ENCODE data around the gene SURF1. TPM values are rescaled to one million over a fixed set of nuclear protein-coding genes. Genes with fewer than 3 reads are reported as not detected.
"Not testable (repeated sequence)": the region's sequence is repeated elsewhere in the genome, so short reads cannot be mapped to it uniquely, and the experiment has no call there.

The SURF1 gene
- polyA plus RNA-seq, 1 experiment: 46.1 TPM

- H3K27me3 ChIP-seq (ENCODE audit: control insufficient read depth, insufficient read depth, low read length); POLR2A ChIA-PET; DNase-seq (ENCODE audit: low read depth); H3K4me3 ChIP-seq (ENCODE audit: low read depth, low read length): not testable (repeated sequence)
- CTCF ChIA-PET: interaction anchor here (0.7 to 2.8 kb wide), 6 partner anchors 13 to 149 kb away, joined by 3 to 16 read pairs (median 4); no protein-coding TSS in a partner anchor
- TF ChIP-seq, protein P1, sequence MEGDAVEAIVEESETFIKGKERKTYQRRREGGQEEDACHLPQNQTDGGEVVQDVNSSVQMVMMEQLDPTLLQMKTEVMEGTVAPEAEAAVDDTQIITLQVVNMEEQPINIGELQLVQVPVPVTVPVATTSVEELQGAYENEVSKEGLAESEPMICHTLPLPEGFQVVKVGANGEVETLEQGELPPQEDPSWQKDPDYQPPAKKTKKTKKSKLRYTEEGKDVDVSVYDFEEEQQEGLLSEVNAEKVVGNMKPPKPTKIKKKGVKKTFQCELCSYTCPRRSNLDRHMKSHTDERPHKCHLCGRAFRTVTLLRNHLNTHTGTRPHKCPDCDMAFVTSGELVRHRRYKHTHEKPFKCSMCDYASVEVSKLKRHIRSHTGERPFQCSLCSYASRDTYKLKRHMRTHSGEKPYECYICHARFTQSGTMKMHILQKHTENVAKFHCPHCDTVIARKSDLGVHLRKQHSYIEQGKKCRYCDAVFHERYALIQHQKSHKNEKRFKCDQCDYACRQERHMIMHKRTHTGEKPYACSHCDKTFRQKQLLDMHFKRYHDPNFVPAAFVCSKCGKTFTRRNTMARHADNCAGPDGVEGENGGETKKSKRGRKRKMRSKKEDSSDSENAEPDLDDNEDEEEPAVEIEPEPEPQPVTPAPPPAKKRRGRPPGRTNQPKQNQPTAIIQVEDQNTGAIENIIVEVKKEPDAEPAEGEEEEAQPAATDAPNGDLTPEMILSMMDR (IDR thresholded peaks at IDR 0.05; ENCODE audit: insufficient read depth, low read depth, low read length): peak; percentile 61
- H3K36me3 ChIP-seq (ENCODE audit: control insufficient read depth, insufficient read depth, low read length): peaks cover 32% of the 10 kb centered on the region
Observed at GRCh38 chr9:133329306-133330156, 26.8 kb downstream of the SURF1 start.

DNA sequence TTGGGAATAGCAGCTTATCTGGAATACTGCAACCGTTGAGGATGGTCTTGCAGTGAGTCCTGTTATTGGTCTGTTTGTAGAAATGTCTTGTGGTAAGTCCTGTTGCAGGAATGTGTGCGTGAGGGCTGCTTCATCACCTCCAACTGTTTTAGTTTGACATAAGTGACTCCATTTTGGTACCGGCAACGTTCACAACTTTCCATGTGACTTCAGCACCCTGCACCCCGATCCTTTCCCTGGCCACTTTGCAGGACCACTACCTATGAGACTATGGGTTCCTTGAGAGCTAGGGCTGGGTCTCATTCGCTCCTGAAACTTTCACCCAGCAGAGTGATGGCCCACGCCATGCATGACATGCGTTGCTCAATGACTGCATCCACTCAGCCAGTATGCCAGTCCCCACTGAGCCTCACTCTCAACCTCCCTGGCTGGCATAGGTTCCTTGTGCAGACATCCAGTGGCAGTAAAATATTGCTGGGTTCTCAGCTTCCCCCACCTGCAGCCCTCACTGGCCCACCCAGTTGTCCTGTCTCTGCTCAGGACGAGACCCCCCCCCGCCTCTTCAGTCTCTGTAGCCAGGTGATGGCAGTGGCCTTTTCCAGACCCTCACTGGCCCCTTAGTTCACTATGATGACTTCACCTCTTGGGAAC is 28.3 kb downstream of the SURF1 start:
- H3K27me3 ChIP-seq (ENCODE audit: control insufficient read depth, insufficient read depth, low read length): no peaks in the 10 kb centered on the region
- ChIA-PET POLR2A (no interaction called here), CTCF (interaction anchor here (0.6 kb wide), 1 partner anchor 29 kb away, joined by 3 read pairs; no protein-coding TSS in a partner anchor)
- TF ChIP-seq, protein P1 (IDR thresholded peaks at IDR 0.05; ENCODE audit: insufficient read depth, low read depth, low read length): no peak
- H3K36me3 ChIP-seq (ENCODE audit: control insufficient read depth, insufficient read depth, low read length): peaks cover 19% of the 10 kb centered on the region
- no peak for DNase-seq (ENCODE audit: low read depth)
- no peak overlapping the region for H3K4me3 ChIP-seq (ENCODE audit: low read depth, low read length)

DNA sequence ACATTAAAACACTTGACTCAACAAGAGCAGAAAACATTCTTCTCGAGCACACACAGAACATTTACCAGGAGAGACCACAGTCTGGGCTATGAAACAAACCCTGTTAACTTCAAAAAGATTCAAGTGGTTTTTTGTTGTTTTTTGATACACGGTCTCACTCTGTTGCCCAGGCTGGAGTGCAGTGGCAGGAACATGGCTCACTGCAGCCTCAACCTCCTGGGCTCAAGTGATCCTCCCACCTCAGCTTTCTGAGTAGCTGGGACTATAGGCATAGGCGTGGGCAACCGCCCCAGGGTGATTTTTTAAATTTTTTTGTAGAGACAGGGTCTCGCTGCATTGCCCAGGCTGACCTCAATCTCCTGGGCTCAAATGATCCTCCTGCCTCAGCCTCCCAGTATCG is 29.3 kb downstream of the SURF1 start:
- H3K36me3 ChIP-seq (ENCODE audit: control insufficient read depth, insufficient read depth, low read length): peaks cover 11% of the 10 kb centered on the region
- POLR2A ChIA-PET; H3K4me3 ChIP-seq (ENCODE audit: low read depth, low read length); CTCF ChIA-PET; DNase-seq (ENCODE audit: low read depth); H3K27me3 ChIP-seq (ENCODE audit: control insufficient read depth, insufficient read depth, low read length): not testable (repeated sequence)

DNA sequence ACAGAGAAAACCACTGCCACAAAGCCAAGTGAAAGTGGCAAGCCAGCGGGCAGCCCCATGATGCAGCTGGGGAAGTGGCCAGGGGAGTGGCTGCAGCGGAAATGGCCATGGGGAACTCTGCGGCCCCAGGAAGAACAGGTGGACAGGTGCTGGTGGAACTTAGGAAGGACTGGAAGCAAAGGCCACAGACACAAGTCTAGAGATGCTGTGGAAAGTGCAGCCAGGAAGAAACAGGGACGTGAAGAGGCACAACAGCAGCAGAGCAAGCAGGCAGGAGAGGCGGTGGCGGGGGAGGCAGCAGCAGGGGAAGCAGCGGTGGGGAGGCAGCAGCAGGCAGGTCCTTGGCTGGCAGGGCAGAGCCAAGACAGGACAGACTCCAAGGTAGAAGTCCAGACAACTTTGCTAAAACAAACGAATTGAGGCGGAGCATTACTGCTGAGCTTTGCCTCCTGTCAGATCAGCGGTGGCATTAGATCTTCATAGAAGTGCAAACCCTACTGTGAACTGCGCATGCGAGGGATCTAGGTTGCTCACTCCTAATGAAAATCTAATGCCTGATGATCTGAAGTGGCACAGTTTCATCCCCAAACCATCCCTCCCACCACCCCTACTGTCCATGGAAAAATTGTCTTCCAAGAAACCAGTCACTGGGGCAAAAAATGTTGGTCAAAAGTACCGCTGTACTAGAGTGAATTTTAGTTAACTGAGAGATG is 32.1 kb downstream of the SURF1 start:
- CTCF ChIA-PET: no interaction called here
- TF ChIP-seq, protein P1 (IDR thresholded peaks at IDR 0.05; ENCODE audit: insufficient read depth, low read depth, low read length): no peak
- H3K36me3 ChIP-seq (ENCODE audit: control insufficient read depth, insufficient read depth, low read length): no peaks in the 10 kb centered on the region
- no peak overlapping the region for H3K4me3 ChIP-seq (ENCODE audit: low read depth, low read length)
- DNase-seq (ENCODE audit: low read depth): no peak
- POLR2A ChIA-PET: no interaction called here
- no peaks in the 10 kb centered on the region for H3K27me3 ChIP-seq (ENCODE audit: control insufficient read depth, insufficient read depth, low read length)

DNA sequence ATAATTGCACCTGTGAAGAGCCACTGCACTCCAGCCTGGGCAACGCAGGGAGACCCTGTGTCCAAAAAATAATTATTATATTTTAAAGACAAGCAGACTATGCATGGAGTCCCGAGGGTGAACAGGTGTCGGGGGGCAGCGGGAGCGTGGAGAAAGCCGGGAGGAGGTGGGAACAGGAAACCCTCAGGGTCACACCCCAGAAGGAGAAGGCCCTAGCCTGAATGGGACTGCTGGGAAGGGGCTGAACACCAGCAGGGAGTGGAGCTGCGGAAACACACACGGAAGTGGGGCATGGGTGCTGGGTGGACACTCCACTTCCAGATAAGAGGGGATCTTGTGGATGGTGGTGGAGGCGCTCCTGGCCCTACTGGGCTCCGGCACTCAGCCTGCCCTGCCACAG is 33.1 kb downstream of the SURF1 start:
- H3K36me3 ChIP-seq (ENCODE audit: control insufficient read depth, insufficient read depth, low read length): no peaks in the 10 kb centered on the region
- no peak overlapping the region for H3K4me3 ChIP-seq (ENCODE audit: low read depth, low read length)
- TF ChIP-seq, protein P1 (IDR thresholded peaks at IDR 0.05; ENCODE audit: insufficient read depth, low read depth, low read length): no peak
- DNase-seq (ENCODE audit: low read depth): no peak
- H3K27me3 ChIP-seq (ENCODE audit: control insufficient read depth, insufficient read depth, low read length): no peaks in the 10 kb centered on the region
- CTCF ChIA-PET: no interaction called here
- POLR2A ChIA-PET: no interaction called here

All from BJ (cell line).